Measurements from ENCODE around the gene TMEM191C. TPM values are rescaled to one million over a fixed set of nuclear protein-coding genes. Genes with fewer than 3 reads are reported as not detected.

TMEM191C gene
- total RNA-seq, 4 donors from 2014 or later: 0.83 to 14.5 (median 4.0) TPM

GRCh38 chr22:21443057-21443734, 24.0 kb upstream of the TMEM191C start:
- Histone ChIP-seq H3K27me3 (no peaks in the 10 kb centered on the region), H3K4me3 (no peak overlapping the region), H3K36me3 (peaks cover 0 to 28% (median 0%) of the 10 kb centered on the region in 3 donors), H3K9me3 (no peaks in the 10 kb centered on the region), H3K4me1 (no peaks in the 10 kb centered on the region), H3K27ac (no peak overlapping the region)
- DNase-seq: peak in 1 of 3 donors; percentile 39
- TF ChIP-seq POLR2A (IDR thresholded peaks at IDR 0.05): no peak
- TF ChIP-seq CTCF (IDR thresholded peaks at IDR 0.05): no peak

GRCh38 chr22:21443735-21444421, 23.3 kb upstream of the TMEM191C start:
- H3K27ac ChIP-seq: no peak overlapping the region
- DNase-seq: peak in 1 of 3 donors; percentile 36
- no peak overlapping the region for H3K4me3 ChIP-seq
- H3K36me3 ChIP-seq: peaks cover 0 to 28% (median 0%) of the 10 kb centered on the region in 3 donors
- no peaks in the 10 kb centered on the region for H3K4me1 ChIP-seq
- no peak for TF ChIP-seq POLR2A (IDR thresholded peaks at IDR 0.05)
- no peak for TF ChIP-seq CTCF (IDR thresholded peaks at IDR 0.05)
- no peaks in the 10 kb centered on the region for H3K9me3 ChIP-seq
- H3K27me3 ChIP-seq: no peaks in the 10 kb centered on the region

DNA sequence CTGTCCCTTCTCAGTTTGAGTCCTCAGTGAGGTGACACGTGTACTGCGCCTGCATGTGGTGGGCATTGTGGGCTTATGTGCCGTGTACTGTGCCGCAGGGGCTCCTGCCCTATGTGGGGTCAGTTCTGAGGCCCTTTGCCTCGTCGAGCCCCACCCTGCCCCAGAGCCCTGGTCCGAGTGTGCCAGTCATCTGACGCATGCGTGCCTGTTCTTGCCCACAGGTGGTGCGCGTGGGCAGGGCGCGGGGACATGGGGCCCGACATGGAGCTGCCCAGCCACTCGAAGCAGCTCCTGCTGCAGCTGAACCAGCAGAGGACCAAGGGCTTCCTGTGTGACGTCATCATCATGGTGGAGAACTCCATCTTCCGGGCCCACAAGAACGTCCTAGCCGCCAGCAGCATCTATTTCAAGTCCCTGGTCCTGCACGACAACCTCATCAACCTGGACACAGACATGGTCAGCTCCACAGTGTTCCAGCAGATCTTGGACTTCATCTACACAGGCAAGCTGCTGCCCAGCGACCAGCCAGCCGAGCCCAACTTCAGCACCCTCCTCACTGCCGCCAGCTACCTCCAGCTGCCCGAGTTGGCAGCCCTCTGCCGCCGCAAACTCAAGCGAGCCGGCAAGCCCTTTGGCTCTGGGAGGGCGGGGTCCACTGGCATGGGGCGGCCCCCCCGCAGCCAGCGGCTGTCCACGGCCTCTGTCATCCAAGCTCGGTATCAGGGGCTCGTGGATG, 22.3 kb upstream of the TMEM191C start:
- no peaks in the 10 kb centered on the region for H3K9me3 ChIP-seq
- peak in 1 of 3 donors; percentile 37 for DNase-seq
- peaks cover 0 to 28% (median 0%) of the 10 kb centered on the region in 3 donors for H3K36me3 ChIP-seq
- no peaks in the 10 kb centered on the region for H3K4me1 ChIP-seq
- H3K27ac ChIP-seq: no peak overlapping the region
- H3K27me3 ChIP-seq: no peaks in the 10 kb centered on the region
- TF ChIP-seq POLR2A (IDR thresholded peaks at IDR 0.05) (no peak), CTCF (IDR thresholded peaks at IDR 0.05) (no peak)
- H3K4me3 ChIP-seq: no peak overlapping the region

- Histone ChIP-seq H3K4me1 (no peaks in the 10 kb centered on the region), H3K4me3 (no peak overlapping the region), H3K27me3 (no peaks in the 10 kb centered on the region), H3K9me3 (no peaks in the 10 kb centered on the region), H3K27ac (no peak overlapping the region), H3K36me3 (peaks cover 0 to 28% (median 0%) of the 10 kb centered on the region in 3 donors)
- TF ChIP-seq CTCF (IDR thresholded peaks at IDR 0.05) (no peak), POLR2A (IDR thresholded peaks at IDR 0.05) (no peak)
- DNase-seq: peak in 1 of 3 donors; percentile 36
Observed at GRCh38 chr22:21445437-21446127, 21.6 kb upstream of the TMEM191C start.

DNA sequence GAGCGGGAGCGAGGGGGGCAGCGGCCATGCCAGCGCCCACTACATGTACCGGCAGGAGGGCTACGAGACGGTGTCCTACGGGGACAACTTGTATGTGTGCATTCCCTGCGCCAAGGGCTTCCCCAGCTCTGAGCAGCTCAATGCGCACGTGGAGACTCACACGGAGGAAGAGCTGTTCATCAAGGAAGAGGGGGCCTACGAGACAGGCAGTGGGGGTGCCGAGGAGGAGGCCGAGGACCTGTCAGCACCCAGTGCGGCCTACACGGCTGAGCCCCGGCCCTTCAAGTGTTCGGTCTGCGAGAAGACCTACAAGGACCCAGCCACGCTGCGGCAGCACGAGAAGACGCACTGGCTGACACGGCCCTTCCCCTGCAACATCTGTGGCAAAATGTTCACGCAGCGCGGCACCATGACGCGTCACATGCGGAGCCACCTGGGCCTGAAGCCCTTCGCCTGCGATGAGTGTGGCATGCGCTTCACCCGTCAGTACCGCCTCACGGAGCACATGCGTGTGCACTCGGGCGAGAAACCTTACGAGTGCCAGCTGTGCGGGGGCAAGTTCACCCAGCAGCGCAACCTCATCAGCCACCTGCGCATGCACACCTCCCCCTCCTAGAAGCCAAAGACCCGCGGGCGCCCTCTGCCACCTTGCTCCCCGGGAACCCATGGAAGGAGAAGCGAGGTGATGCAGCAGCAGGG, 20.9 kb upstream of the TMEM191C start:
- Histone ChIP-seq H3K36me3 (peaks cover 0 to 28% (median 0%) of the 10 kb centered on the region in 3 donors), H3K4me3 (no peak overlapping the region), H3K9me3 (no peaks in the 10 kb centered on the region), H3K4me1 (no peaks in the 10 kb centered on the region), H3K27me3 (no peaks in the 10 kb centered on the region), H3K27ac (no peak overlapping the region)
- DNase-seq: peak in 1 of 3 donors; percentile 36
- no peak for TF ChIP-seq CTCF (IDR thresholded peaks at IDR 0.05)

All from Peyer's patch (tissue), 4 donors.